ENCODE data around the gene ACTL10. TPM values are rescaled to one million over a fixed set of nuclear protein-coding genes. Genes with fewer than 3 reads are reported as not detected.

The ACTL10 gene
- total RNA-seq, 1 experiment from 2014 or later: 0.85 TPM

GRCh38 chr20:33707668-33708067 is 40.9 kb downstream of the ACTL10 start:
- DNase-seq: no peak
- H3K9me3 ChIP-seq (ENCODE audit: insufficient read depth, low read depth): no peaks in the 10 kb centered on the region
- no peaks in the 10 kb centered on the region for H3K9me2 ChIP-seq (ENCODE audit: insufficient read depth)
- BruUV-seq (replicated peaks): no TSS peak
- ChIA-PET CTCF (interaction anchor here (0.6 kb wide), 1 partner anchor 16 kb away, joined by 3 read pairs; no protein-coding TSS in a partner anchor), POLR2A (ENCODE audit: unreplicated experiment) (no interaction called here)
- H2AFZ ChIP-seq: no peak overlapping the region
- no peak overlapping the region for H3K4me3 ChIP-seq
- H3F3A ChIP-seq (ENCODE audit: insufficient read depth, low read depth): peaks cover 7% of the 10 kb centered on the region; the same call in 1 of the 2 replicates
- H3K36me3 ChIP-seq (ENCODE audit: low read depth): no peaks in the 10 kb centered on the region
- no peaks in the 10 kb centered on the region for H3K79me2 ChIP-seq (ENCODE audit: low read depth)
- TF ChIP-seq CTCF (conservative IDR thresholded peaks at IDR 0.05) (no peak), EZH2 (IDR thresholded peaks at IDR 0.05; ENCODE audit: low read depth) (no peak)
- H3K27ac ChIP-seq: no peak overlapping the region
- H3K27me3 ChIP-seq (ENCODE audit: insufficient read depth, low read depth): no peaks in the 10 kb centered on the region
- intact Hi-C loops (cut with micrococcal nuclease; ENCODE audit: unreplicated experiment): no loop called here
- H3K4me2 ChIP-seq: no peak overlapping the region
- H4K20me1 ChIP-seq (ENCODE audit: insufficient read depth): no peaks in the 10 kb centered on the region
- peaks cover 8% of the 10 kb centered on the region; the same call in 1 of the 2 replicates for H3K4me1 ChIP-seq (replicated peaks; ENCODE audit: insufficient read depth)

GRCh38 chr20:33709398-33709797 is 42.7 kb downstream of the ACTL10 start:
- peaks cover 8% of the 10 kb centered on the region; the same call in 1 of the 2 replicates for H3K4me1 ChIP-seq (replicated peaks; ENCODE audit: insufficient read depth)
- peaks cover 4% of the 10 kb centered on the region; the same call in 1 of the 2 replicates for H3F3A ChIP-seq (ENCODE audit: insufficient read depth, low read depth)
- no peaks in the 10 kb centered on the region for H4K20me1 ChIP-seq (ENCODE audit: insufficient read depth)
- CTCF ChIA-PET: no interaction called here
- no peaks in the 10 kb centered on the region for H3K9me2 ChIP-seq (ENCODE audit: insufficient read depth)
- H3K27ac ChIP-seq: no peak overlapping the region
- BruUV-seq (replicated peaks): no TSS peak
- no peak for DNase-seq
- intact Hi-C loops (cut with micrococcal nuclease; ENCODE audit: unreplicated experiment): no loop called here
- H3K9me3 ChIP-seq (ENCODE audit: insufficient read depth, low read depth): no peaks in the 10 kb centered on the region
- H3K79me2 ChIP-seq (ENCODE audit: low read depth): no peaks in the 10 kb centered on the region
- no peaks in the 10 kb centered on the region for H3K27me3 ChIP-seq (ENCODE audit: insufficient read depth, low read depth)
- no peak overlapping the region for H3K4me3 ChIP-seq
- POLR2A ChIA-PET (ENCODE audit: unreplicated experiment): interaction anchor here (0.6 kb wide), 1 partner anchor 185 kb away, joined by 3 read pairs; no protein-coding TSS in a partner anchor
- H3K4me2 ChIP-seq: no peak overlapping the region
- TF ChIP-seq EZH2 (IDR thresholded peaks at IDR 0.05; ENCODE audit: low read depth) (no peak), CTCF (conservative IDR thresholded peaks at IDR 0.05) (no peak)
- no peak overlapping the region for H2AFZ ChIP-seq
- no peaks in the 10 kb centered on the region for H3K36me3 ChIP-seq (ENCODE audit: low read depth)

- no TSS peak for BruUV-seq (replicated peaks)
- H2AFZ ChIP-seq: no peak overlapping the region
- no peaks in the 10 kb centered on the region for H3K79me2 ChIP-seq (ENCODE audit: low read depth)
- H3K9me2 ChIP-seq (ENCODE audit: insufficient read depth): no peaks in the 10 kb centered on the region
- intact Hi-C loops (cut with micrococcal nuclease; ENCODE audit: unreplicated experiment): no loop called here
- POLR2A ChIA-PET (ENCODE audit: unreplicated experiment): interaction anchor here (0.6 kb wide), 1 partner anchor 184 kb away, joined by 3 read pairs; no protein-coding TSS in a partner anchor
- H3K9me3 ChIP-seq (ENCODE audit: insufficient read depth, low read depth): no peaks in the 10 kb centered on the region
- no peaks in the 10 kb centered on the region; the same call in 1 of the 2 replicates for H3F3A ChIP-seq (ENCODE audit: insufficient read depth, low read depth)
- H3K4me2 ChIP-seq: no peak overlapping the region
- no peaks in the 10 kb centered on the region for H3K27me3 ChIP-seq (ENCODE audit: insufficient read depth, low read depth)
- H3K36me3 ChIP-seq (ENCODE audit: low read depth): no peaks in the 10 kb centered on the region
- no peaks in the 10 kb centered on the region for H4K20me1 ChIP-seq (ENCODE audit: insufficient read depth)
- no peak overlapping the region for H3K4me3 ChIP-seq
- no peak for TF ChIP-seq EZH2 (IDR thresholded peaks at IDR 0.05; ENCODE audit: low read depth)
- no peak for TF ChIP-seq CTCF (conservative IDR thresholded peaks at IDR 0.05)
- no peak overlapping the region for H3K27ac ChIP-seq
- H3K4me1 ChIP-seq (replicated peaks; ENCODE audit: insufficient read depth): peaks cover 5% of the 10 kb centered on the region; the same call in 1 of the 2 replicates
- CTCF ChIA-PET: no interaction called here
- no peak for DNase-seq
Measured at GRCh38 chr20:33709905-33710541, 43.3 kb downstream of the ACTL10 start.
